Measurements from ENCODE around the gene ADD2.

DNA sequence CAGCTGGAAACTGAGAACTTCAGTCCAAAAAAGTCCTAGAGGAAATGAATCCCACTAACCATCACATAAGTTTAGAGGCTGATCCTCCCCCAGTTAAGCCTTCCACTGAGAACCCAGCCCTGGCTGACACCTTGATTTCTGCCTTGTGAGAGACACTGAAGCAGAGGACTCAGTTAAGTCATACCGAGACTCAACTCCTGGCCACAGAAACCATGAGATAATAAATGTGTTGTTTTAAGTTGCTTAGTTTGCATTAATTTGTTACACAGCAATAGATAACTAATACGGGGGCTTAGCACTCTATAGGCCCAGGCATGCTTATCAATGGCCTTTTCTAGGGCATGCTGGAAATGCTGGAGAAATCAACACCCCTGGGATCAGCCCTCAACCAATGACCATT, 3.4 kb upstream of the ADD2 start:
- TF ChIP-seq, protein P1, sequence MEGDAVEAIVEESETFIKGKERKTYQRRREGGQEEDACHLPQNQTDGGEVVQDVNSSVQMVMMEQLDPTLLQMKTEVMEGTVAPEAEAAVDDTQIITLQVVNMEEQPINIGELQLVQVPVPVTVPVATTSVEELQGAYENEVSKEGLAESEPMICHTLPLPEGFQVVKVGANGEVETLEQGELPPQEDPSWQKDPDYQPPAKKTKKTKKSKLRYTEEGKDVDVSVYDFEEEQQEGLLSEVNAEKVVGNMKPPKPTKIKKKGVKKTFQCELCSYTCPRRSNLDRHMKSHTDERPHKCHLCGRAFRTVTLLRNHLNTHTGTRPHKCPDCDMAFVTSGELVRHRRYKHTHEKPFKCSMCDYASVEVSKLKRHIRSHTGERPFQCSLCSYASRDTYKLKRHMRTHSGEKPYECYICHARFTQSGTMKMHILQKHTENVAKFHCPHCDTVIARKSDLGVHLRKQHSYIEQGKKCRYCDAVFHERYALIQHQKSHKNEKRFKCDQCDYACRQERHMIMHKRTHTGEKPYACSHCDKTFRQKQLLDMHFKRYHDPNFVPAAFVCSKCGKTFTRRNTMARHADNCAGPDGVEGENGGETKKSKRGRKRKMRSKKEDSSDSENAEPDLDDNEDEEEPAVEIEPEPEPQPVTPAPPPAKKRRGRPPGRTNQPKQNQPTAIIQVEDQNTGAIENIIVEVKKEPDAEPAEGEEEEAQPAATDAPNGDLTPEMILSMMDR (IDR thresholded peaks at IDR 0.05) = no peak
- no peak for TF ChIP-seq ZFX (IDR thresholded peaks at IDR 0.05; ENCODE audit: borderline replicate concordance)
